Upper lobe of right lung (tissue), 1 donor: ENCODE data around the gene EGLN3. TPM values are rescaled to one million over a fixed set of nuclear protein-coding genes. Genes with fewer than 3 reads are reported as not detected.

Source experiments
- ATAC-seq: fragments of 200-7000 bp; cut with Tn5 transposase; one replicate; pipeline ENCODE4 v1.9.1; 2020; ENCODE audit warnings: mild to moderate bottlenecking, moderate library complexity
- DNase-seq: peaks from one replicate; pipeline ENCODE4 v3.0.0-alpha.2; 2020
- H3K27ac ChIP-seq: fragments of 200-600 bp; one replicate; pipeline ENCODE4 v1.8.0; 2022
- H3K27me3 ChIP-seq: fragments of 200-600 bp; one replicate; pipeline ENCODE4 v1.8.0; 2022; ENCODE audit warnings: mild to moderate bottlenecking
- H3K36me3 ChIP-seq: fragments of 200-600 bp; one replicate; pipeline ENCODE4 v1.8.0; 2022
- H3K4me1 ChIP-seq: fragments of 200-600 bp; one replicate; pipeline ENCODE4 v1.8.0; 2022
- H3K4me3 ChIP-seq: fragments of 200-600 bp; one replicate; pipeline ENCODE4 v1.8.0; 2022; ENCODE audit warnings: mild to moderate bottlenecking
- H3K9me3 ChIP-seq: fragments of 200-600 bp; one replicate; pipeline ENCODE4 v1.8.0; 2022
- intact Hi-C: fragments of 100-400 bp; cut with DNase I; formaldehyde crosslinking; loops from one replicate; pipeline ENCODE4 v1.11.0; 2022
- total RNA-seq: library from RNA; stranded (reverse); fragmentation: NEBNext Ultra II Directional; extraction: Animal tissue kit (Norgen Biotek cat#: 25700); gene quantifications from one replicate; pipeline ENCODE4 v1.2.1, GENCODE V29; 2021
- TF ChIP-seq, protein P1 (sequence below): fragments of 200-600 bp; IDR thresholded peaks from one replicate; pipeline ENCODE4 v1.8.0; 2022; ENCODE audit warnings: antibody characterized with exemption
- donor health status: DM: no; HTN: yes; CAD: no; lungs with severe emphysema.

Gene EGLN3
- total RNA-seq, 1 donor from 2014 or later = 7.6 TPM

DNA sequence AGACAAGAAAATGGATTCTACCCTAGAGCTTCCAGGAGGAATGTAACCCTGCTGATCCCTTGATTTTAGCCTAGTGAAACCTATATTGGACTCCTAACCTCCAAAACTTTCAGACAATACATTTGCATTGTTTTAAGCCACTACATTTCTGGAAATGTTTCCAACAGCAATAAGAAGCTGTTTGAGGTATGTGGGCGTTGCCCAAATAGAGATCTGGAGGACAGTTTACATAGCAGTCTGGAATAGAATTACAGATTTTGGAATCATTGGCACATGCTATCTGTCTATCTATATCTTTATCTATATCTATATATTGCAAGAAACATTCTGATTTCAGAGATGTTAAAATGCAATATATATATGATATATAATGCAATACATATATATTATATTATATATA lies 42.4 kb upstream of the EGLN3 start:
- intact Hi-C loops = no loop called here
- TF ChIP-seq, protein P1, sequence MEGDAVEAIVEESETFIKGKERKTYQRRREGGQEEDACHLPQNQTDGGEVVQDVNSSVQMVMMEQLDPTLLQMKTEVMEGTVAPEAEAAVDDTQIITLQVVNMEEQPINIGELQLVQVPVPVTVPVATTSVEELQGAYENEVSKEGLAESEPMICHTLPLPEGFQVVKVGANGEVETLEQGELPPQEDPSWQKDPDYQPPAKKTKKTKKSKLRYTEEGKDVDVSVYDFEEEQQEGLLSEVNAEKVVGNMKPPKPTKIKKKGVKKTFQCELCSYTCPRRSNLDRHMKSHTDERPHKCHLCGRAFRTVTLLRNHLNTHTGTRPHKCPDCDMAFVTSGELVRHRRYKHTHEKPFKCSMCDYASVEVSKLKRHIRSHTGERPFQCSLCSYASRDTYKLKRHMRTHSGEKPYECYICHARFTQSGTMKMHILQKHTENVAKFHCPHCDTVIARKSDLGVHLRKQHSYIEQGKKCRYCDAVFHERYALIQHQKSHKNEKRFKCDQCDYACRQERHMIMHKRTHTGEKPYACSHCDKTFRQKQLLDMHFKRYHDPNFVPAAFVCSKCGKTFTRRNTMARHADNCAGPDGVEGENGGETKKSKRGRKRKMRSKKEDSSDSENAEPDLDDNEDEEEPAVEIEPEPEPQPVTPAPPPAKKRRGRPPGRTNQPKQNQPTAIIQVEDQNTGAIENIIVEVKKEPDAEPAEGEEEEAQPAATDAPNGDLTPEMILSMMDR = no peak
- no peaks in the 10 kb centered on the region for H3K27me3 ChIP-seq
- no peak for DNase-seq
- H3K9me3 ChIP-seq = no peaks in the 10 kb centered on the region
- no peak overlapping the region for H3K27ac ChIP-seq
- ATAC-seq = no peak
- H3K36me3 ChIP-seq = no peaks in the 10 kb centered on the region
- H3K4me1 ChIP-seq = no peaks in the 10 kb centered on the region
- H3K4me3 ChIP-seq = no peak overlapping the region

DNA sequence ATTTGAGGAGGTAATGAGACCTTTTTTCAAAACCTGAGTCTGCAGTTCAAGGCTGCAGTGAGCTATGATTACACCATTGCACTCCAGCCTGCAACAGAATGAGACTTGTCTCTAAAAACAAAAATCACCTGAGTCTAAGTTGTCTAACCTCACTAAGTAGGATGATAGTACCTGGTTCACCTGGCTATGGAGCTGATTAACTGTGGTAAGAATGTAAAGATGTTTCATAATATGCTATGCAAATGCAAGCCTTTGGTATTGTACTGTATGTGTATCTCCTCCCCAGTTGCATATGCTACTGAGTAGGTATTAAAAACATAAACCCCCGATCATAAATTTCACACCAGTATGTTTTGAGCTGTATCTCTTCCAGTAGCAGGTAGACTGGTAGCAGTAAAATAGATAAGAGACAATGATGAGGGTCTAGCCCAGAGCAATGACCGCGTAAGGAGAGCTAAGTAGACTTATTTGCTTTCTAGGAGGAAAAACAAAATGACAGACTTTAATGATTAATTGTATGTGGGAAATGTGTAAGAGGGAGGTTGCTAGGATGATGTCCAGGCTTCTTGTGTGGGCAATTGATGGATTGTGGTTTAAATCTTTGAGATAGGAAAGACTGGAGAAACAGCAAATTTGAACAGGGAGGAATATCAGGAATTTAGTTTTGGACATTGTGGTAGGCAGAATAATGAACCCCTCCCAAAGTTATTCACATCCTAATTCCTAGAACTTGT lies 41.6 kb upstream of the EGLN3 start:
- ATAC-seq = no peak
- no peak for DNase-seq
- no peaks in the 10 kb centered on the region for H3K36me3 ChIP-seq
- H3K9me3 ChIP-seq = no peaks in the 10 kb centered on the region
- intact Hi-C loops = no loop called here
- H3K4me3 ChIP-seq = no peak overlapping the region
- TF ChIP-seq, protein P1 = no peak
- no peaks in the 10 kb centered on the region for H3K27me3 ChIP-seq
- no peak overlapping the region for H3K27ac ChIP-seq
- H3K4me1 ChIP-seq = no peaks in the 10 kb centered on the region

DNA sequence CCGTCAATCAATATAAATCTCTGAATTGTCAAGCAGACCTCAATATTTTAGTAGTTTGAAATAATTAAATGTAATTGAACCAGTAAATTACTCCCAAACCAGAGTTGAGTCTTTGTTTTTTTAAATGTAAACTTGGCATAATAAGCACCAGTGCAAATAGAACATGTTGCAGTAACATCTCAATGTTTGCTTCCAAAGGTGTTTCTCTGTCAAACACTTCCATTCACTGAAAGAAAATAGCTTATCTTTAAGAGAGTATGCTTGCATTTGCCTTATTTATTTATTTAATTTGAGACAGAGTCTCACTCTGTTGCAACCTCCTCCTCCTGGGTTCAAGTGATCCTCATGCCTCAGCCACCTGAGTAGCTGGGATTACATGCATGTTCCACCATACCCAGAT lies 39.9 kb upstream of the EGLN3 start:
- no peak for ATAC-seq
- TF ChIP-seq, protein P1 = no peak
- Histone ChIP-seq H3K4me1 (no peaks in the 10 kb centered on the region), H3K27me3 (no peaks in the 10 kb centered on the region), H3K36me3 (no peaks in the 10 kb centered on the region), H3K4me3 (no peak overlapping the region), H3K9me3 (no peaks in the 10 kb centered on the region), H3K27ac (no peak overlapping the region)
- DNase-seq = no peak
- intact Hi-C loops = no loop called here

DNA sequence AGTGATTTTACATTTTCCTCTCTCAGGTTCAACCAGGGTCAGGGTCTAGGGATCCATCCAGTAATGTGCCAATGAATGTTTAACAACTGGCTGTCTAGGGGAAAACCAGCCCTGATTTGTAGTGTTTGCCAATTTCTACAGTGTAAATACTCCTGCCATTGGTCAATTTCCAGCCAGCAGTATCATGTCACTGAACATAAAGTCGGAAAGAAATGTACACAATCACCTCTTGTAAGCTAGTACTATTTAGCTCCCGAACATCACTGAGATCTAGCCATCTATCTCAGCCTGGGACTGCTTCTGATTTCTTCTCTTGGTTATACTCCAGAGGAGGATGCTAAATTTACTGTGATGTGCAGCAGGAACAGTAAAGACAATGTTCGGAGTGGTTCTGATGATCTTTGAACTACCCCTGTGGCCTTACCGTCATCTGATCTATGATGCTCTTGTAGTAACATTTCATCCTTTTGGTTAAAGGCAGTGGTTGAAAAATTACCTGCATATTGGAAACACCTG lies 36.7 kb upstream of the EGLN3 start:
- H3K27me3 ChIP-seq = no peaks in the 10 kb centered on the region
- no peak for ATAC-seq
- H3K36me3 ChIP-seq = no peaks in the 10 kb centered on the region
- H3K27ac ChIP-seq = no peak overlapping the region
- no peak overlapping the region for H3K4me3 ChIP-seq
- DNase-seq = no peak
- no peaks in the 10 kb centered on the region for H3K4me1 ChIP-seq
- intact Hi-C loops = no loop called here
- TF ChIP-seq, protein P1 = no peak
- no peaks in the 10 kb centered on the region for H3K9me3 ChIP-seq

DNA sequence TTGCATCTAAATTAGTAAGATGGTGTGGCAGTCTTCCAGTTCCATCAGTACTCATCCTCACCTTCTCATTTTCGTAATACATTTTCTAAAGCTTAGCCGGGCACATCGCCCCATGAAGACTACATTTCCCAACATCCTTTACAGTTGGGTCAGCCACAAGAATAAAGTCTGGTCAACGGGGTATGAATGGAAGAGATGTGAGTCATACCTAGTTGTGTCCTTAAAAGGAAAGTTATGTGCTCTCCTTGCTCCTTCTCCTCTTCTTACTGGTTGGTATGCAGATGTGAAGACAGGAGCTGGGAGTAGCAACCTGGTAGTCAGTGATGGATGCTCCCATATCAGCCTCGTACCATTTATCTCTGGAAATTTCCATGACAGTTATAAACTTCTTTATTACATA lies 35.9 kb upstream of the EGLN3 start:
- no peak for ATAC-seq
- DNase-seq = no peak
- Histone ChIP-seq H3K36me3 (no peaks in the 10 kb centered on the region), H3K9me3 (no peaks in the 10 kb centered on the region), H3K27ac (no peak overlapping the region), H3K4me1 (no peaks in the 10 kb centered on the region), H3K27me3 (no peaks in the 10 kb centered on the region), H3K4me3 (no peak overlapping the region)
- intact Hi-C loops = no loop called here
- TF ChIP-seq, protein P1 = no peak
